H9 (cell line): ENCODE data around the gene UNK. TPM values are rescaled to one million over a fixed set of nuclear protein-coding genes. Genes with fewer than 3 reads are reported as not detected.

ENCODE experiments used
- DNase-seq: peaks from one replicate; pipeline ENCODE4 v3.0.0-alpha.2; 2017
- H2AFZ ChIP-seq: one replicate; pipeline ENCODE4 v1.6.1; 2013; ENCODE audit warnings: mild to moderate bottlenecking, low read length, control low read depth, moderate library complexity
- H2AK5ac ChIP-seq: 2 replicates; pipeline ENCODE4 v1.6.1; 2013; ENCODE audit warnings: low read length, control low read depth, mixed read lengths; ENCODE audit not compliant: insufficient read length
- H2BK120ac ChIP-seq: one replicate; pipeline ENCODE4 v1.6.1; 2013; ENCODE audit warnings: low read depth, mild to moderate bottlenecking, low read length, control low read depth, inconsistent platforms; ENCODE audit not compliant: poor library complexity, severe bottlenecking
- H2BK12ac ChIP-seq: 2 replicates; pipeline ENCODE4 v1.6.1; 2013; ENCODE audit warnings: low read length, control low read depth, mixed read lengths, low read depth; ENCODE audit not compliant: insufficient read length
- H2BK15ac ChIP-seq: 2 replicates; pipeline ENCODE4 v1.6.1; 2013; ENCODE audit warnings: low read depth, low read length, control low read depth
- H2BK20ac ChIP-seq: one replicate; pipeline ENCODE4 v1.6.1; 2013; ENCODE audit warnings: low read depth, mild to moderate bottlenecking, low read length, control low read depth, inconsistent platforms; ENCODE audit not compliant: poor library complexity, severe bottlenecking
- H2BK5ac ChIP-seq: 2 replicates; pipeline ENCODE4 v1.6.1; 2013; ENCODE audit warnings: low read length, control low read depth, mixed read lengths; ENCODE audit not compliant: insufficient read length
- H3K14ac ChIP-seq: 2 replicates; pipeline ENCODE4 v1.6.1; 2013; ENCODE audit warnings: low read length, control low read depth; ENCODE audit not compliant: insufficient read depth
- H3K18ac ChIP-seq: 2 replicates; pipeline ENCODE4 v1.6.1; 2013; ENCODE audit warnings: low read depth, mild to moderate bottlenecking, mixed read lengths, low read length, control low read depth; ENCODE audit not compliant: insufficient read length
- H3K23ac ChIP-seq: 2 replicates; pipeline ENCODE4 v1.6.1; 2013; ENCODE audit warnings: low read length, control low read depth, mixed read lengths, low read depth; ENCODE audit not compliant: insufficient read length
- H3K23me2 ChIP-seq: 2 replicates; pipeline ENCODE4 v1.6.1; 2013; ENCODE audit warnings: low read depth, mild to moderate bottlenecking, mixed read lengths, low read length, control low read depth; ENCODE audit not compliant: insufficient read length, poor library complexity, severe bottlenecking
- H3K27ac ChIP-seq: 2 replicates; pipeline ENCODE4 v1.5.1; 2013; ENCODE audit warnings: low read length, control low read depth, mixed read lengths, low read depth; ENCODE audit not compliant: insufficient read length
- H3K27me3 ChIP-seq: 2 replicates; pipeline ENCODE4 v1.6.1; 2013; ENCODE audit warnings: low read length, control low read depth, inconsistent platforms; ENCODE audit not compliant: insufficient read depth
- H3K4ac ChIP-seq: 2 replicates; pipeline ENCODE4 v1.6.1; 2013; ENCODE audit warnings: low read depth, mild to moderate bottlenecking, control low read depth, inconsistent platforms, low read length, moderate library complexity
- H3K4me1 ChIP-seq: 2 replicates; pipeline ENCODE4 v1.6.1; 2013; ENCODE audit warnings: low read length, control low read depth, inconsistent platforms; ENCODE audit not compliant: insufficient read depth
- H3K4me2 ChIP-seq: 2 replicates; pipeline ENCODE4 v1.6.1; 2013; ENCODE audit warnings: low read length, control low read depth, mixed read lengths; ENCODE audit not compliant: insufficient read length, insufficient read depth
- H3K56ac ChIP-seq: 2 replicates; pipeline ENCODE4 v1.6.1; 2013; ENCODE audit warnings: low read depth, mild to moderate bottlenecking, mixed read lengths, low read length, control low read depth; ENCODE audit not compliant: insufficient read length
- H3K79me1 ChIP-seq: 2 replicates; pipeline ENCODE4 v1.6.1; 2013; ENCODE audit warnings: low read depth, mild to moderate bottlenecking, moderate library complexity, low read length, control low read depth, inconsistent platforms; ENCODE audit not compliant: insufficient read depth, poor library complexity, severe bottlenecking
- H3K79me2 ChIP-seq: 2 replicates; pipeline ENCODE4 v1.6.1; 2013; ENCODE audit warnings: low read length, control low read depth, inconsistent platforms; ENCODE audit not compliant: insufficient read depth
- H3K9ac ChIP-seq: 2 replicates; pipeline ENCODE4 v1.6.1; 2013; ENCODE audit warnings: low read length, control low read depth, mixed read lengths; ENCODE audit not compliant: insufficient read length; ENCODE audit errors: extremely low read depth
- H3K9me3 ChIP-seq: one replicate; pipeline ENCODE4 v1.6.1; 2013; ENCODE audit warnings: low read depth, low read length, inconsistent platforms; ENCODE audit not compliant: control insufficient read depth
- H3T11ph ChIP-seq: one replicate; pipeline ENCODE4 v1.6.1; 2013; ENCODE audit warnings: mild to moderate bottlenecking, low read length, control low read depth, inconsistent platforms
- H4K20me1 ChIP-seq: one replicate; pipeline ENCODE4 v1.6.1; 2013; ENCODE audit not compliant: control insufficient read depth, insufficient read length, insufficient read depth
- H4K5ac ChIP-seq: 2 replicates; pipeline ENCODE4 v1.6.1; 2013; ENCODE audit warnings: low read depth, mild to moderate bottlenecking, mixed read lengths, low read length, control low read depth; ENCODE audit not compliant: insufficient read length
- H4K8ac ChIP-seq: replicated peaks from 2 replicates; pipeline ENCODE4 v1.6.1; 2013; ENCODE audit warnings: low read length, control low read depth, mixed read lengths, low read depth; ENCODE audit not compliant: insufficient read length
- H4K91ac ChIP-seq: 2 replicates; pipeline ENCODE4 v1.6.1; 2013; ENCODE audit warnings: low read depth, mild to moderate bottlenecking, moderate library complexity, mixed read lengths, low read length, control low read depth; ENCODE audit not compliant: insufficient read length
- H3K27ac Mint-ChIP-seq, 3 experiments: 2 replicates in 2 of 3; 3 replicates in 1 of 3; pipeline ENCODE4 v1.8.0; 2020 to 2021; ENCODE audit warnings: mixed read lengths in 3 of 3, mild to moderate bottlenecking in 1 of 3, moderate library complexity in 1 of 3
- H3K27me3 Mint-ChIP-seq: 2 replicates; pipeline ENCODE4 v1.8.0; 2021; ENCODE audit warnings: low read depth, mild to moderate bottlenecking, moderate library complexity, mixed read lengths
- H3K36me3 Mint-ChIP-seq, 3 experiments: 2 replicates in 2 of 3; 3 replicates in 1 of 3; pipeline ENCODE4 v1.8.0; 2020 to 2021; ENCODE audit warnings: low read depth in 3 of 3, mixed read lengths in 3 of 3; ENCODE audit not compliant: insufficient read depth in 1 of 3
- H3K4me1 Mint-ChIP-seq, 2 experiments: 2 replicates each; pipeline ENCODE4 v1.8.0; 2020; ENCODE audit warnings: mixed read lengths in 2 of 2
- H3K4me3 Mint-ChIP-seq, 2 experiments: 2 replicates in 1 of 2; 3 replicates in 1 of 2; pipeline ENCODE4 v1.8.0; 2020 to 2021; ENCODE audit warnings: mild to moderate bottlenecking in 2 of 2, mixed read lengths in 2 of 2, moderate library complexity in 1 of 2
- H3K9me3 Mint-ChIP-seq, 2 experiments: 2 replicates in 1 of 2; 3 replicates in 1 of 2; pipeline ENCODE4 v1.8.0; 2020; ENCODE audit warnings: mild to moderate bottlenecking in 2 of 2, mixed read lengths in 2 of 2, moderate library complexity in 1 of 2
- WGBS: extraction: QIAGEN DNeasy Blood & Tissue Kit; methylation state at CpG from one replicate; pipeline ENCODE4 v1.1.7; 2013; ENCODE audit warnings: missing lambda C conversion rate, low lambda C conversion rate, mixed read lengths; ENCODE audit not compliant: insufficient read length; ENCODE audit errors: extremely low coverage; 5-methylcytosine and 5-hydroxymethylcytosine counted together
- total RNA-seq: library from RNA; stranded (reverse); gene quantifications from 2 replicates; pipeline ENCODE4 v1.2.1, GENCODE V29; 2021
- TF ChIP-seq, protein P1 (sequence below): fragments of 200-600 bp; sonication (generic); conservative IDR thresholded peaks from 3 replicates; pipeline ENCODE4 v1.8.0; 2021; ENCODE audit warnings: antibody characterized with exemption, mild to moderate bottlenecking

The UNK gene
- total RNA-seq, 1 experiment from 2014 or later = 36.4 TPM

DNA sequence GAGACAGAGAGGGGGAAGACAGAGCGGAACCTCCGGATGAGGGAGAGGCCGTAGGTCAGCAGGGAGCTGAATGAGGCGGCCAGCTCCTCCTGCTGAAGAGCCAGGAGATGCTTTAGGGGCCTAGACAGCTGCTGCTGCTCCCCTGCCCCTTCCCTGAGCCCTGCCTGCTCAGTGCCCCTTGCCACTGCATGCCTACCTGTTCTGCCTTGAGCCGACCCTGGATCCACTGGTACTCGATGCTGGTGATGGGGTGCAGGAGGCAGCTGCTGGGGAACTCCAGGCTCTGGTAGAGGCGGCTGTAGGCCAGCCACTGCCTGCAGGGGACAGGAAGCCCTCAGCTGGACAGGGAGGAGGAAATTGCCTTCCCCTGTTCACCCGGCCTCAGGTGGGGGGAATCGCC, 52.0 kb downstream of the UNK start:
- Mint-ChIP-seq H3K27ac (no peak overlapping the region), H3K4me1 (peaks cover 13 to 25% of the 10 kb centered on the region in 2 experiments), H3K36me3 (no peaks in the 10 kb centered on the region), H3K27me3 (no peaks in the 10 kb centered on the region), H3K9me3 (no peaks in the 10 kb centered on the region), H3K4me3 (no peak overlapping the region)
- no CpG with 5 or more reads among the region's 9 CpGs for WGBS
- Histone ChIP-seq H3K4me2 (no peak overlapping the region), H4K5ac (no peak overlapping the region), H2AK5ac (no peak overlapping the region), H3K23me2 (no peaks in the 10 kb centered on the region), H2BK120ac (no peak overlapping the region), H3K79me2 (no peaks in the 10 kb centered on the region), H3K9me3 (no peaks in the 10 kb centered on the region), H3K27me3 (no peaks in the 10 kb centered on the region), H3K23ac (no peak overlapping the region), H3K4ac (no peak overlapping the region), H2AFZ (no peak overlapping the region), H3K9ac (no peak overlapping the region), H3K79me1 (no peaks in the 10 kb centered on the region), H2BK5ac (no peak overlapping the region), H3K4me1 (0 out of 2 replicates have a peak, but pooled peaks cover 5% of the 10 kb centered on the region), H3K14ac (no peak overlapping the region; the same call in 1 of the 2 replicates), H2BK12ac (no peak overlapping the region), H2BK15ac (no peak overlapping the region), H3K56ac (no peak overlapping the region), H4K8ac (no peak overlapping the region), H3T11ph (no peak overlapping the region), H4K91ac (no peak overlapping the region), H4K20me1 (no peaks in the 10 kb centered on the region), H2BK20ac (no peak overlapping the region), H3K18ac (no peak overlapping the region), H3K27ac (no peak overlapping the region)
- DNase-seq = no peak
- TF ChIP-seq, protein P1, sequence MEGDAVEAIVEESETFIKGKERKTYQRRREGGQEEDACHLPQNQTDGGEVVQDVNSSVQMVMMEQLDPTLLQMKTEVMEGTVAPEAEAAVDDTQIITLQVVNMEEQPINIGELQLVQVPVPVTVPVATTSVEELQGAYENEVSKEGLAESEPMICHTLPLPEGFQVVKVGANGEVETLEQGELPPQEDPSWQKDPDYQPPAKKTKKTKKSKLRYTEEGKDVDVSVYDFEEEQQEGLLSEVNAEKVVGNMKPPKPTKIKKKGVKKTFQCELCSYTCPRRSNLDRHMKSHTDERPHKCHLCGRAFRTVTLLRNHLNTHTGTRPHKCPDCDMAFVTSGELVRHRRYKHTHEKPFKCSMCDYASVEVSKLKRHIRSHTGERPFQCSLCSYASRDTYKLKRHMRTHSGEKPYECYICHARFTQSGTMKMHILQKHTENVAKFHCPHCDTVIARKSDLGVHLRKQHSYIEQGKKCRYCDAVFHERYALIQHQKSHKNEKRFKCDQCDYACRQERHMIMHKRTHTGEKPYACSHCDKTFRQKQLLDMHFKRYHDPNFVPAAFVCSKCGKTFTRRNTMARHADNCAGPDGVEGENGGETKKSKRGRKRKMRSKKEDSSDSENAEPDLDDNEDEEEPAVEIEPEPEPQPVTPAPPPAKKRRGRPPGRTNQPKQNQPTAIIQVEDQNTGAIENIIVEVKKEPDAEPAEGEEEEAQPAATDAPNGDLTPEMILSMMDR = no peak
